Thoracic aorta (tissue), 2 donors: Measurements from ENCODE around the gene CITED2. TPM values are rescaled to one million over a fixed set of nuclear protein-coding genes. Genes with fewer than 3 reads are reported as not detected.

Source experiments
- ATAC-seq: fragments of 150-250 bp; one replicate; pipeline ENCODE4 v1.8.0; 2017; ENCODE audit warnings: low read depth; ENCODE audit not compliant: insufficient number of reproducible peaks, low FRiP score
- DNase-seq: peaks from one replicate; pipeline ENCODE4 v3.0.0-alpha.2; 2020; ENCODE audit warnings: low spot score
- H3K27ac ChIP-seq, 2 donors: fragments of 200-600 bp; sonication (generic); 1 replicate in 1 of 2; 2 replicates in 1 of 2; pipeline ENCODE4 v1.5.1; 2016; ENCODE audit warnings: mild to moderate bottlenecking in 2 of 2, moderate library complexity in 2 of 2
- H3K27me3 ChIP-seq: fragments of 200-600 bp; sonication (generic); replicated peaks from 2 replicates; pipeline ENCODE4 v1.6.0; 2016; ENCODE audit warnings: mild to moderate bottlenecking; ENCODE audit not compliant: insufficient read depth
- H3K36me3 ChIP-seq: fragments of 200-600 bp; sonication (generic); one replicate; pipeline ENCODE4 v1.5.1; 2016
- H3K4me1 ChIP-seq, 2 donors: fragments of 200-600 bp; sonication (generic); 1 replicate in 1 of 2; 2 replicates in 1 of 2; pipeline versions ENCODE4 v1.5.1 to v1.6.0; 2016; ENCODE audit warnings: low read depth in 2 of 2, mild to moderate bottlenecking in 1 of 2; ENCODE audit not compliant: control insufficient read depth in 1 of 2
- H3K4me3 ChIP-seq: fragments of 200-600 bp; sonication (generic); 2 replicates; pipeline ENCODE4 v1.5.1; 2016; ENCODE audit warnings: mild to moderate bottlenecking
- H3K9me3 ChIP-seq: fragments of 200-600 bp; sonication (generic); 2 replicates; pipeline ENCODE4 v1.5.1; 2016
- total RNA-seq, 2 donors: library from RNA; depleted of rRNA; stranded (reverse); fragments of >200 nt; gene quantifications; one replicate each; pipeline versions ENCODE4 v1.1.0 to v1.2.3, GENCODE V29; 2016
- TF ChIP-seq, protein P1 (sequence below): fragments of 200-600 bp; sonication (generic); IDR thresholded peaks from one replicate; pipeline ENCODE4 v1.5.1; 2019; ENCODE audit warnings: antibody characterized with exemption

CITED2 gene
- total RNA-seq, 2 donors from 2014 or later, result 43.5 to 62.7 TPM

DNA sequence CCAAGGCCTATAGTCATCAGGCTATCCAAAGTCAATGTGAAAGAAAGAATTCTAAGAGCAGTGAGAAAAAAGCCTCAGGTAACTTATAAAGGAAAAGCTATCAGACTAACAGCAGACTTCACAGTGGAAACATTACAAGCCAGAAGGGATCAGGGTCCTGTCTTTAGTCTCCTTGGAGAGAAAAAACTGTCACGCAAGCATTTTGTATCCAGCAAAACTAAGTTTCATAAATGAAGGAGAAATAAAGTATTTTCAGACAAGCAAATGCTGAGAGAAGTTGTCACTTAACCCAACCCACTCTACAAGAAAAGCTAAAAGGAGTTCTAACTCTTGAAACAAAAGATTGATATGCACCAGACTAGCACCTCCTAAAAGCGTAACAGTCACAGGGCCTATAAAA lies 28.1 kb downstream of the CITED2 start:
- no peak overlapping the region for H3K4me3 ChIP-seq
- H3K27ac ChIP-seq, result no peak overlapping the region
- TF ChIP-seq, protein P1, sequence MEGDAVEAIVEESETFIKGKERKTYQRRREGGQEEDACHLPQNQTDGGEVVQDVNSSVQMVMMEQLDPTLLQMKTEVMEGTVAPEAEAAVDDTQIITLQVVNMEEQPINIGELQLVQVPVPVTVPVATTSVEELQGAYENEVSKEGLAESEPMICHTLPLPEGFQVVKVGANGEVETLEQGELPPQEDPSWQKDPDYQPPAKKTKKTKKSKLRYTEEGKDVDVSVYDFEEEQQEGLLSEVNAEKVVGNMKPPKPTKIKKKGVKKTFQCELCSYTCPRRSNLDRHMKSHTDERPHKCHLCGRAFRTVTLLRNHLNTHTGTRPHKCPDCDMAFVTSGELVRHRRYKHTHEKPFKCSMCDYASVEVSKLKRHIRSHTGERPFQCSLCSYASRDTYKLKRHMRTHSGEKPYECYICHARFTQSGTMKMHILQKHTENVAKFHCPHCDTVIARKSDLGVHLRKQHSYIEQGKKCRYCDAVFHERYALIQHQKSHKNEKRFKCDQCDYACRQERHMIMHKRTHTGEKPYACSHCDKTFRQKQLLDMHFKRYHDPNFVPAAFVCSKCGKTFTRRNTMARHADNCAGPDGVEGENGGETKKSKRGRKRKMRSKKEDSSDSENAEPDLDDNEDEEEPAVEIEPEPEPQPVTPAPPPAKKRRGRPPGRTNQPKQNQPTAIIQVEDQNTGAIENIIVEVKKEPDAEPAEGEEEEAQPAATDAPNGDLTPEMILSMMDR, result no peak
- H3K36me3 ChIP-seq, result no peaks in the 10 kb centered on the region
- H3K4me1 ChIP-seq, result no peaks in the 10 kb centered on the region
- no peaks in the 10 kb centered on the region for H3K9me3 ChIP-seq
- H3K27me3 ChIP-seq, result no peaks in the 10 kb centered on the region
- ATAC-seq, result no peak
- no peak for DNase-seq

DNA sequence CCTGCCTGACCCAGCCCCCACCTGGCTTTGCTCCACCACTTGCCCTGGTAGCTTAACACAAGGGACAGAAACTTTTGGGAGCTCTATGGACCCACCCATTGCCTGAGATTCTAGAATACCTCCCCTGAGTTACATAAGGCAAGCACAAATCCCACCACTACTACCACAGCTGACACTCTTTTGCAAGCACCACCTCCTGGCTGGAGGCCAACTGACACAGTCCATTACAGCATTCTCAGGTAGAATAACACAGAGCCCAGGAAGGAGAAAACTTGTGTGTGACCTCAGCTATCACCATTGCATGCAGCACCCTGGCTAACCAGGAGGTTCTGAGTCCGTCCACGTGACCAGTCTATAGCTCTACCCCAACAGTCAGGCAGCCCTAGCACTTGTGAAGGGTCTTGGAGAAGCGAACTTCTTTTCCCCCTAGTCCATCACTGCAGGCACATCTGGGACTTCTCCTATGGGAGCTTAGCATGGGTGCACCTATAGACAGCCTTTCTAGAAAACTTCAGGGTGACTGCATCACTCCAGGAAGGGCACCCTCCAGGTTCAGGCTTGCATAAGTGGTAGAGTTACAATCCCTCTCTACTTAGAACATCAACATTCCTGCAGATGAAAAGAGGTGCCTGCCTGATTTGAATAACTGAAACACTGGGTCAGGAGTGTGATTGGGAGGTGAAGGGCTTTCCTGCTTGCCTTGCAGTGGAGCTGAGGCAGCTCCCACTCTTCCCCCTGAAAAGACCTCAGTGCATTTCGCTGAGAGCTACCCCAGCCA lies 30.1 kb downstream of the CITED2 start:
- TF ChIP-seq, protein P1, result no peak
- no peaks in the 10 kb centered on the region for H3K4me1 ChIP-seq
- H3K36me3 ChIP-seq, result no peaks in the 10 kb centered on the region
- H3K4me3 ChIP-seq, result no peak overlapping the region
- no peak overlapping the region for H3K27ac ChIP-seq
- H3K9me3 ChIP-seq, result no peaks in the 10 kb centered on the region
- no peak for DNase-seq
- H3K27me3 ChIP-seq, result no peaks in the 10 kb centered on the region
- no peak for ATAC-seq

DNA sequence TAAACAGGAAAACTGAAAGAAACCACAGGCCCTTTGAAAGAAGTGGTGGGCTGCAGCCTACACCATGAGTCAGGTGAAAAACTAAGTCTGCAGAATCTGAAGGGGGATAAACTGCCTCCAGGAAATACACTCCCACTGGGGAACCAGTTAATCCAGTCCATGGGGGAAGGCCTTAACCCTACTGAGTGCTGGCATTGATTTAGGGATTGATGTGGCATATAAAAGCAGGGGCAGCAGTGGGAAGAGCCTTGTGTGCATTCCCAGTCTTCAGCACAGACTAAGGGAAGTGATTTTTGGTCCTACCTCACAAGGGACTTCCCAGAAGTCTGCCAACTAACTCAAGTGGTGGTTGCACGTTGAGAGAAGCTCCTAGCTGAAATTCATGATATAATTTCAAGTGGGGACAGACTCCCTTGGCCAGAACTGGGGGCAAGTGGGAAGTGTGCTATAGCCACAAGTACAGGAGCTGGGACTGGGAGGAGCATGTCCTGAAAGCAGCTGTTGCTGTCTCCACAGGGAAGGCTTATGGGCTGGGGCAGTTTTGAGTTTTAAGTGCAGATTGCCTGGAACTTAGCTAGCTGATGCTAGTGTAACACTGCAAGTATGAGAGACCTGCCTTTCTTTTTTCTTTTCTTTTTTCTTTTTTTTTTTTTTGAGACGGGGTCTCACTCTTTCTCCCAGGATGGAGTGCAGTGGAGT lies 31.2 kb downstream of the CITED2 start:
- Histone ChIP-seq H3K9me3 (no peaks in the 10 kb centered on the region), H3K27me3 (no peaks in the 10 kb centered on the region), H3K27ac (no peak overlapping the region), H3K4me1 (no peaks in the 10 kb centered on the region), H3K36me3 (no peaks in the 10 kb centered on the region), H3K4me3 (no peak overlapping the region)
- TF ChIP-seq, protein P1, result no peak
- DNase-seq (no peak), ATAC-seq (no peak)

DNA sequence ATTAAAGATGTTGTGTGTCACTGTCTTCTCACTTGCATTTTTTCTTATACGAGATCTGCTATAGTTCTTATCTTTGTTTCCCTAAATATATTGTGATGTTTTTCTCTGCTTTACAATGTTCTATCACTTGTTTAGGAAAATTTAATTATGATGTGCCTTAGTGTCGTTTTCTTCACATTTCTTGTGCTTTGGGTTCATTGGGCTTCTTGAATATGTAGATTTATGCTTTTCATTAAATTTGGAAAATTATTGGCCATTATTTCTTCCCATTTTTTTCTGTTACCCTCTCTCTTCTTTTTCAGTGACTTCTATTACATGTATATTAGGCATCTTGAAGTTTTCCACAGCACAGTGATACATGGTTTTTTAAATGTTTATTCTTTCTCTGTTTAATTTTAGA lies 33.4 kb downstream of the CITED2 start:
- no peaks in the 10 kb centered on the region for H3K36me3 ChIP-seq
- TF ChIP-seq, protein P1, result no peak
- peaks cover 6 to 10% of the 10 kb centered on the region in 2 donors for H3K4me1 ChIP-seq
- H3K4me3 ChIP-seq, result no peak overlapping the region
- ATAC-seq (no peak), DNase-seq (no peak)
- no peaks in the 10 kb centered on the region for H3K27me3 ChIP-seq
- H3K9me3 ChIP-seq, result no peaks in the 10 kb centered on the region
- H3K27ac ChIP-seq, result no peak overlapping the region

DNA sequence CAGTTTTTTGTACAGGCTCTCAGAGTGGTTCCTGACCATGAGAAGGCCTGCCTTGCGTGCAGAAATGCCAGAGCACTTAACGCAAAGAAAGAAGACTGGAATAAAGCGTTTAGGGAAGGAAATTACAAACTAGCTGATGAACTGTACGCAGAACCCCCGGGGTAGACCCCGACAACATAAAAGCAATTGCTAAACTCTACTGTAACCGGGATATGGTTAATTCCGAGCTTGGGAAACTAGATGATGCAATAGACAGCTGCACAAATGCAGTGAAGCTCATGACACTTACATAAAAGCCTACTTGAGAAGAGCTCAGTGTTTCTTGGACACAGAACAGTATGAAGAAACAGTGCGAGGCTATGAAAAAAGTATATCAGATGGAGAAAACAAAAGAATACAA lies 35.7 kb downstream of the CITED2 start:
- no peak for ATAC-seq
- Histone ChIP-seq H3K27ac (no peak overlapping the region), H3K36me3 (no peaks in the 10 kb centered on the region), H3K4me1 (peaks cover 17 to 31% of the 10 kb centered on the region in 2 donors), H3K9me3 (no peaks in the 10 kb centered on the region), H3K4me3 (no peak overlapping the region), H3K27me3 (no peaks in the 10 kb centered on the region)
- TF ChIP-seq, protein P1, result no peak
- no peak for DNase-seq
